Forelimb muscle (tissue), 1 donor: Measurements from ENCODE around the gene VEPH1. TPM values are rescaled to one million over a fixed set of nuclear protein-coding genes. Genes with fewer than 3 reads are reported as not detected.

ENCODE experiments used
- DNase-seq: peaks from one replicate; pipeline ENCODE4 v3.0.0-alpha.2; 2013; ENCODE audit warnings: low read depth
- polyA plus RNA-seq: library from polyadenylated mRNA; unstranded; fragments of 120-200 nt; gene quantifications from one replicate; pipeline ENCODE4 v1.2.1, GENCODE V29; 2013; ENCODE audit not compliant: insufficient read length

The VEPH1 gene
- polyA plus RNA-seq, 1 donor: 0.63 TPM

GRCh38 chr3:157263027-157263426, 240.2 kb downstream of the VEPH1 start:
- DNase-seq: no peak

GRCh38 chr3:157261000-157261399, 242.2 kb downstream of the VEPH1 start:
- no peak for DNase-seq

GRCh38 chr3:157259825-157260224, 243.4 kb downstream of the VEPH1 start:
- DNase-seq: no peak

- no peak for DNase-seq
Measured at GRCh38 chr3:157257101-157257500, 246.1 kb downstream of the VEPH1 start.

GRCh38 chr3:157255797-157256196, 247.4 kb downstream of the VEPH1 start:
- no peak for DNase-seq

- no peak for DNase-seq
Measured at GRCh38 chr3:157251685-157252084, 251.5 kb downstream of the VEPH1 start.

- no peak for DNase-seq
Measured at GRCh38 chr3:157249606-157250005, 253.6 kb downstream of the VEPH1 start.

- peak; percentile 16 for DNase-seq
Measured at GRCh38 chr3:157248590-157249422, 254.4 kb downstream of the VEPH1 start.

- no peak for DNase-seq
Measured at GRCh38 chr3:157247391-157247790, 255.8 kb downstream of the VEPH1 start.

GRCh38 chr3:157242836-157243235, 260.4 kb downstream of the VEPH1 start:
- no peak for DNase-seq

GRCh38 chr3:157241599-157241998, 261.6 kb downstream of the VEPH1 start:
- DNase-seq: no peak

- DNase-seq: no peak
Measured at GRCh38 chr3:157240408-157240807, 262.8 kb downstream of the VEPH1 start.

GRCh38 chr3:157239082-157239704, 264.0 kb downstream of the VEPH1 start:
- DNase-seq: no peak

- no peak for DNase-seq
Measured at GRCh38 chr3:157238457-157238856, 264.8 kb downstream of the VEPH1 start.

GRCh38 chr3:157237886-157238285, 265.3 kb downstream of the VEPH1 start:
- DNase-seq: no peak

- DNase-seq: no peak
Measured at GRCh38 chr3:157235291-157235690, 267.9 kb downstream of the VEPH1 start.

GRCh38 chr3:157233923-157234322, 269.3 kb downstream of the VEPH1 start:
- DNase-seq: no peak

- no peak for DNase-seq
Measured at GRCh38 chr3:157232141-157232540, 271.1 kb downstream of the VEPH1 start.

- no peak for DNase-seq
Measured at GRCh38 chr3:157231071-157231470, 272.1 kb downstream of the VEPH1 start.

GRCh38 chr3:157226173-157226847, 276.9 kb downstream of the VEPH1 start:
- no peak for DNase-seq

- DNase-seq: no peak
Measured at GRCh38 chr3:157225001-157225400, 278.2 kb downstream of the VEPH1 start.

GRCh38 chr3:157220883-157221282, 282.3 kb downstream of the VEPH1 start:
- DNase-seq: no peak

- no peak for DNase-seq
Measured at GRCh38 chr3:157220211-157220610, 283.0 kb downstream of the VEPH1 start.
